ENCODE results near the gene FOXE1.

DNA sequence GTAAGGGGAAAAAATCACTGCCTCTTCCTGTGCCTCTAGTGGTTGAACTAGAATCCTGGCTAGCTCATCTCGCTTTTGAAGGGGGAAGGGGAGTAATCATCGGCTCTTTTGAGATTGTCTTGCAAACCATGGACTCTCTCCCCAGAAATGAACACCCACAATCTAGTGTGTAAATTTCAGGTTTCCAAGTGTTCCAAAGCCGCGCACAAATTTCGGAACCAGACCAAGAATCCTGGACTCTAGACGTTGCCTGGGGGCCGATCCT is 4.9 kb upstream of the FOXE1 start:
- TF ChIP-seq, protein P1, sequence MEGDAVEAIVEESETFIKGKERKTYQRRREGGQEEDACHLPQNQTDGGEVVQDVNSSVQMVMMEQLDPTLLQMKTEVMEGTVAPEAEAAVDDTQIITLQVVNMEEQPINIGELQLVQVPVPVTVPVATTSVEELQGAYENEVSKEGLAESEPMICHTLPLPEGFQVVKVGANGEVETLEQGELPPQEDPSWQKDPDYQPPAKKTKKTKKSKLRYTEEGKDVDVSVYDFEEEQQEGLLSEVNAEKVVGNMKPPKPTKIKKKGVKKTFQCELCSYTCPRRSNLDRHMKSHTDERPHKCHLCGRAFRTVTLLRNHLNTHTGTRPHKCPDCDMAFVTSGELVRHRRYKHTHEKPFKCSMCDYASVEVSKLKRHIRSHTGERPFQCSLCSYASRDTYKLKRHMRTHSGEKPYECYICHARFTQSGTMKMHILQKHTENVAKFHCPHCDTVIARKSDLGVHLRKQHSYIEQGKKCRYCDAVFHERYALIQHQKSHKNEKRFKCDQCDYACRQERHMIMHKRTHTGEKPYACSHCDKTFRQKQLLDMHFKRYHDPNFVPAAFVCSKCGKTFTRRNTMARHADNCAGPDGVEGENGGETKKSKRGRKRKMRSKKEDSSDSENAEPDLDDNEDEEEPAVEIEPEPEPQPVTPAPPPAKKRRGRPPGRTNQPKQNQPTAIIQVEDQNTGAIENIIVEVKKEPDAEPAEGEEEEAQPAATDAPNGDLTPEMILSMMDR (IDR thresholded peaks at IDR 0.05), result no peak
- TF ChIP-seq, protein P2, sequence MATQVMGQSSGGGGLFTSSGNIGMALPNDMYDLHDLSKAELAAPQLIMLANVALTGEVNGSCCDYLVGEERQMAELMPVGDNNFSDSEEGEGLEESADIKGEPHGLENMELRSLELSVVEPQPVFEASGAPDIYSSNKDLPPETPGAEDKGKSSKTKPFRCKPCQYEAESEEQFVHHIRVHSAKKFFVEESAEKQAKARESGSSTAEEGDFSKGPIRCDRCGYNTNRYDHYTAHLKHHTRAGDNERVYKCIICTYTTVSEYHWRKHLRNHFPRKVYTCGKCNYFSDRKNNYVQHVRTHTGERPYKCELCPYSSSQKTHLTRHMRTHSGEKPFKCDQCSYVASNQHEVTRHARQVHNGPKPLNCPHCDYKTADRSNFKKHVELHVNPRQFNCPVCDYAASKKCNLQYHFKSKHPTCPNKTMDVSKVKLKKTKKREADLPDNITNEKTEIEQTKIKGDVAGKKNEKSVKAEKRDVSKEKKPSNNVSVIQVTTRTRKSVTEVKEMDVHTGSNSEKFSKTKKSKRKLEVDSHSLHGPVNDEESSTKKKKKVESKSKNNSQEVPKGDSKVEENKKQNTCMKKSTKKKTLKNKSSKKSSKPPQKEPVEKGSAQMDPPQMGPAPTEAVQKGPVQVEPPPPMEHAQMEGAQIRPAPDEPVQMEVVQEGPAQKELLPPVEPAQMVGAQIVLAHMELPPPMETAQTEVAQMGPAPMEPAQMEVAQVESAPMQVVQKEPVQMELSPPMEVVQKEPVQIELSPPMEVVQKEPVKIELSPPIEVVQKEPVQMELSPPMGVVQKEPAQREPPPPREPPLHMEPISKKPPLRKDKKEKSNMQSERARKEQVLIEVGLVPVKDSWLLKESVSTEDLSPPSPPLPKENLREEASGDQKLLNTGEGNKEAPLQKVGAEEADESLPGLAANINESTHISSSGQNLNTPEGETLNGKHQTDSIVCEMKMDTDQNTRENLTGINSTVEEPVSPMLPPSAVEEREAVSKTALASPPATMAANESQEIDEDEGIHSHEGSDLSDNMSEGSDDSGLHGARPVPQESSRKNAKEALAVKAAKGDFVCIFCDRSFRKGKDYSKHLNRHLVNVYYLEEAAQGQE (IDR thresholded peaks at IDR 0.05; ENCODE audit: insufficient read depth in 1 of 2, low read depth in 2 of 2, low read length in 1 of 2), result no peak
